ENCODE data around the gene RFNG.

RFNG gene

DNA sequence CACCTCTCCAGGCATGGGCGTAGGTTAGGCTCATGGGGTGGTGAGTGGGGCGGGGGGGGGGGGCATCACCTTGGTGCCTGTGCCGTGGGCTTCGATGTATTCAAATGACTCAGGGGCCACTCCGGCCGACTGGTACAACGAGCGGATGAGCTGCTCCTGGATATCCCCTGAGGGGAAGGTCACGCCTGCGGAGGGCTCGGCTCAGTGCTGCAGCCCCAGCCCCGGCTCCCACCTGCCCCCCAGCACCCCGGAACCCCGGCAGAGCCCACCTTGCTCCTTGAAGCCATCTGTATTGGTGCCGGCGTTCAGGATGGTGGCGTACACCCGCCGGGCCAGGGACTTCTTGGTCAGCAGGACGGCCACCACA is 41.0 kb upstream of the RFNG start:
- no peaks in the 10 kb centered on the region for H3K36me3 Mint-ChIP-seq
- H3K27me3 Mint-ChIP-seq = no peaks in the 10 kb centered on the region
- H3K27ac Mint-ChIP-seq = no peak overlapping the region
- peaks cover 2% of the 10 kb centered on the region for H3K4me1 Mint-ChIP-seq (ENCODE audit: low read depth)
- no peaks in the 10 kb centered on the region for H3K9me3 Mint-ChIP-seq (ENCODE audit: low read depth)
- no peak overlapping the region for H3K4me3 Mint-ChIP-seq

DNA sequence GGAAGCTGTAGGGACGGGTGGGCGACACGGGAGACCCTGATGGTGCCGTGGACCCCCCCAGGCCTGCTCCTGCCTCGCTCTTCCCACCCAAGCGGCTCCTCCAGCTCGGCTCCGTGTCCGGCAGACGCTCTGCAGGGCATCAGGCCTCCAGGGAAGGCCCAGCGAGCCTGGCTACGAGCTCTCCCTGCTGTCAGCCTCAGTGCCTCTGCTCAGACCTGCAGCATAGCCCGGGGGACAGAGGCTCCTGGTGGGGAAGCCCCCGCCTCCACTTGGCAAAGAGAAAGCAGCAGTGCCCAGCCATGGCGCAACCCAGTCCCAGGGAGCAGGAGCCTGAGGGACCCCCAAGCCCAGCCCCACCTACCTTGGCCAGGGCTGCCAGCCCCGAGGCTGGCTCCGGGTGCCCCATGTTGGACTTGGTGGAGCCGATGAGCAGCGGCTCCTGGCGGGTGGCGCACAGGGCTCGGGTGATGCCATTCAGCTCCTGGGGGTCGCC is 40.5 kb upstream of the RFNG start:
- Mint-ChIP-seq H3K9me3 (ENCODE audit: low read depth) (no peaks in the 10 kb centered on the region), H3K27ac (no peak overlapping the region), H3K36me3 (no peaks in the 10 kb centered on the region), H3K27me3 (no peaks in the 10 kb centered on the region), H3K4me1 (ENCODE audit: low read depth) (peaks cover 2% of the 10 kb centered on the region), H3K4me3 (no peak overlapping the region)

DNA sequence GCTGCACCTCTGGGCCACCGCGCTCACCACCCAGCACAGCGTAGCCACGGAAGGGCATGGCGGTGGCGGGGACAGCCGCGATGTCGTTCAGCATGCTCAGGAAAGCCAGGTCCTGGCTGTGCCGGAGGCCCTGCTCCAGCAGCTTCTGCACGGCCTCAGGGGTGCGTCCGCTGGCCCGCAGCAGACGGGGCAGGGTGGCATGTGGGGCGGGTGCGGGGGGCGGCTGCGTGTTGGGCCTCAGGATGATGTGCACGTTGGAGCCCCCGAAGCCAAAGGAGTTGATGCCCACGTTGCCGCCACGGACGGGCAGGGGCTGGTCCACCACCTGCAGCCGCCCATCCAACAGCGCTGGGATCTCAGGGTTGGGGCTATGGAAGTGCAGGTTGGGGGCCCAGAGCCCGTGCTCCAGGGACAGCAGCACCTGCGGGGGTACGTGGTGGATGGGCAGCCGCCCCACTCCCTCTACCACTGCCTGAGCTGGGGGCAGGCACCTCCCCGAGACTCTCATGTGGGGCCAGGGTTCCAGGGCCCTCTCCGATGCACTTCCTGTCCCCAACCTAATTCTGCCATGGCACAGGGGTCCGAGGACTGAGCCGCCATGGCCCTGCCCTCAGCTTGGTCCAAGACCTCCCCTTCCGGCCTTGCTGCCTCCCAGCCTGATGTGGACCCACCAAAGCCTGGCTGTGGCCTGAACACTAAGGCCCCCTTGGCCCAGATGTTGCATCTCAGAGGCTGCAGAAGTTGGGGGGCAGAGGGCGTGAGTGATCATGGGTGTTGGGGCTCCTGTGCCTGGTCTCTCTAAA is 39.9 kb upstream of the RFNG start:
- no peak overlapping the region for H3K27ac Mint-ChIP-seq
- no peak overlapping the region for H3K4me3 Mint-ChIP-seq
- no peaks in the 10 kb centered on the region for H3K9me3 Mint-ChIP-seq (ENCODE audit: low read depth)
- no peaks in the 10 kb centered on the region for H3K36me3 Mint-ChIP-seq
- H3K27me3 Mint-ChIP-seq = no peaks in the 10 kb centered on the region
- H3K4me1 Mint-ChIP-seq (ENCODE audit: low read depth) = peaks cover 2% of the 10 kb centered on the region

DNA sequence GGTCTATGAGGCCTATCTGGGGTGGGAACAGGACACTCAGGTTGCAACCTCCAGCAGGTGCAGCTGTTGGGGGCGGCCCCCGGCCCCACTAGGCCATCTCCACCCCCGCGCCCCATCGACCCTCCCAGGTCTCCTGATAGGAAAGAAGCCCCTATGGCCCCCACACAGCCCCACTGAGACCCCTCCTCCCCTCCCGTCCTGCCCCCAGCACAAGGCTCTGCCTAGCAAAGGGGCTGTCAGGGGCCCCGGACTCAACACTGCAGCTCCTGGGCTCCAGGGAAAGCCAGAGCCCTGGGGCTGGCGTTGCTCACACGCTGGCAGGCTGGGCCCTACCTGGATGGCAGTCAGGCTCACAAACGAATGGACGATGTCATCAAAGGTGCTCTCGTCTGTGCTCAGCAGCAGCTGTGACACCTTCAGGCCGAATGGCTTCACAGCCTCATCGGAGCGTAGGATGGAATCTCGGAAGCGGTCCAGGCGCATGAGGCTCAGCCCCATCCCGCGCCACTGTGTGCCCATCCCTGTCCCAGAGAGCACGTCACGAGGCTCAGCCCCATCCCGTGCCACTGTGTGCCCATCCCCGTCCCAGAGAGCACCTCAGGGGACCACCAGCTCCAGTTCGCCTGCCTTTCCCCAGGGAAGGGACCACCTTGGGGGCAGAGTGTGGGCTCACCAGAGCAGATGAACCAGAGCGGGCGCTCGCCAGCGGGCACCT is 39.1 kb upstream of the RFNG start:
- H3K27me3 Mint-ChIP-seq = no peaks in the 10 kb centered on the region

DNA sequence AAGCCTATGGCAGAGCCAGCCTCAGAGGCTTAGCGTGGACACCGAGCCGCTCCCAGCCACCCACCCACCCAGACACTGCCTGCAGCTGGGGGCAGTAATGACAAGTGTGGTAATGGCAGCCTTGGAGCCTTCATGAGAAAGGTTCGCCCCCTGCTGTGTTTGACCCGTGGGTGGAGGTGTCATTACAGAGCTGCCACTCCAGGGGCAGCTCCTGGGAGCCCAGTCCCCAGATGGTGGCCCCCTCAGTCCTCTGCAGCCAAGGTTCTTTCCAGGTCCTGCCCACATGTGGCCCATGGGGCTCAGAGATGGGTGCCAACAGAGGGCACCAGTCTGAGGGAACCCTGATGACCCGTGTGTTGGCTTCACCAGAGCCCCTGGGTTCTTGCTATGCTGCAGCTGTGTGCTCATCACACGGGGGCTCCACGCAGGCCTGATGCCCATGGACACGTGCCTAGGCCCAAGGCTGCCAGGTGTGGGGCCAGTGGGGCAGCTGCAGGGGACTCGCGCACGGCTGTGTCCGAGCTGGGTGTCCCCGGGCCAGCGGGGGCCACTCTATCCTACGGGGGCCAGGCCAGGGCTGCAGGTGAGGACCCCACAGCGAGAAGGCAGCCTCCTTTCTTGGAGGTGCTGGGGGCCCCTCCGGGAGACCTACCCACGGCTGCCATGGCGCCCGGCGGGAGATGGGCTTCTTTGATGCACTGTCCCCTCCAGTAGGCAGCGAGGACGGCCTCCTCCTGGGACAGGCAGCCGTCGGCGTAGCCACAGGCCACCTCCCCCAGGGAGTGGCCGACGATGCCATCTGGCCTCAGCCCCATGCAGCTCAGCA is 38.3 kb upstream of the RFNG start:
- no peaks in the 10 kb centered on the region for H3K27me3 Mint-ChIP-seq
- no peaks in the 10 kb centered on the region for H3K4me1 Mint-ChIP-seq (ENCODE audit: low read depth)
- no peak overlapping the region for H3K4me3 Mint-ChIP-seq
- no peak overlapping the region for H3K27ac Mint-ChIP-seq
- H3K36me3 Mint-ChIP-seq = no peaks in the 10 kb centered on the region
- no peaks in the 10 kb centered on the region for H3K9me3 Mint-ChIP-seq (ENCODE audit: low read depth)

More for the DNA sequence above, 39.1 kb upstream of the RFNG start:
- H3K4me1 Mint-ChIP-seq (ENCODE audit: low read depth) = no peaks in the 10 kb centered on the region
- no peak overlapping the region for H3K4me3 Mint-ChIP-seq
- no peak overlapping the region for H3K27ac Mint-ChIP-seq
- H3K9me3 Mint-ChIP-seq (ENCODE audit: low read depth) = no peaks in the 10 kb centered on the region
- H3K36me3 Mint-ChIP-seq = no peaks in the 10 kb centered on the region

DNA sequence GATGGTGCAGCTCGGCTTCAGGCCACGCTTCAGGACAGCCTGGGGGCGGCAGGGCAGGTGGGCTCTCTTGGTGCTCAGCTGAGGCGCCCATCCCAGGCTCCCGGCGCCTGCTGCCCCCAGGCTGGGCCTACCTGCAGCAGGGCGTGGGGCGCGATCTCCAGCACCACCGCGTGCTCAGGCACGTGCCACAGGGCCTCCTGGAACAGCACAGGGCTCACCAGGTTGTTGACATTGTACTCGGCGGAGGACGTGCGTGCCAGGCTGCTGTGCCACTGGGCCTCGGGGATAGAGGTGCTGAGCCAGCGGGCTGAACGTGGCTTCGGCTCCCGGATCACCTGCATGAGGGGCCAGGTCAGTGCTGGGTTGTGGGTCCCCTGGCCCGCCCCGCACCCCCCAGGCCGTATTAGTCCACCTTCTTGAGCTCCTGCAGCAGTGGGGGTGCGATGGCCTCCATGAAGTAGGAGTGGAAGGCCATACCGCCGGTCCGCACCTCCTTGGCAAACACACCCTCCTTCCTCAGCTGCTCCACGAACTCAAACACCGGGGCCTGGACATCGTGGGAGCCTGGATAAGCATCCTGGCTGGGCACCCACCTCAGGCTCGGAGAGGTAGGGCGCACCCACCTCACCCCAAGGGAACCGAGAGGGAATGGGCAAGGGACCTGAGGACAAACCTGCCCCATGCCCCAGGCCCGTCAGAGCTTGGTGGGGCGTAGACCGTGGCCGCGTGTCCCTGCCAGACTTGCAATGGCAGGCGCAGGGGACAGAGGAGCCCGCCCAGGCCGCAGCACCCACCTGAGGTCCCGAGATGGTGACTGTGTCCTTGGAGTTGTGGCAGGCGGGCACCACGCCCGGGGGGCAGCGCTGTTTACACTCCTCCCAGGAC is 37.5 kb upstream of the RFNG start:
- H3K27me3 Mint-ChIP-seq = no peaks in the 10 kb centered on the region
- H3K27ac Mint-ChIP-seq = no peak overlapping the region
- H3K36me3 Mint-ChIP-seq = no peaks in the 10 kb centered on the region
- no peaks in the 10 kb centered on the region for H3K9me3 Mint-ChIP-seq (ENCODE audit: low read depth)
- H3K4me1 Mint-ChIP-seq (ENCODE audit: low read depth) = no peaks in the 10 kb centered on the region
- no peak overlapping the region for H3K4me3 Mint-ChIP-seq

DNA sequence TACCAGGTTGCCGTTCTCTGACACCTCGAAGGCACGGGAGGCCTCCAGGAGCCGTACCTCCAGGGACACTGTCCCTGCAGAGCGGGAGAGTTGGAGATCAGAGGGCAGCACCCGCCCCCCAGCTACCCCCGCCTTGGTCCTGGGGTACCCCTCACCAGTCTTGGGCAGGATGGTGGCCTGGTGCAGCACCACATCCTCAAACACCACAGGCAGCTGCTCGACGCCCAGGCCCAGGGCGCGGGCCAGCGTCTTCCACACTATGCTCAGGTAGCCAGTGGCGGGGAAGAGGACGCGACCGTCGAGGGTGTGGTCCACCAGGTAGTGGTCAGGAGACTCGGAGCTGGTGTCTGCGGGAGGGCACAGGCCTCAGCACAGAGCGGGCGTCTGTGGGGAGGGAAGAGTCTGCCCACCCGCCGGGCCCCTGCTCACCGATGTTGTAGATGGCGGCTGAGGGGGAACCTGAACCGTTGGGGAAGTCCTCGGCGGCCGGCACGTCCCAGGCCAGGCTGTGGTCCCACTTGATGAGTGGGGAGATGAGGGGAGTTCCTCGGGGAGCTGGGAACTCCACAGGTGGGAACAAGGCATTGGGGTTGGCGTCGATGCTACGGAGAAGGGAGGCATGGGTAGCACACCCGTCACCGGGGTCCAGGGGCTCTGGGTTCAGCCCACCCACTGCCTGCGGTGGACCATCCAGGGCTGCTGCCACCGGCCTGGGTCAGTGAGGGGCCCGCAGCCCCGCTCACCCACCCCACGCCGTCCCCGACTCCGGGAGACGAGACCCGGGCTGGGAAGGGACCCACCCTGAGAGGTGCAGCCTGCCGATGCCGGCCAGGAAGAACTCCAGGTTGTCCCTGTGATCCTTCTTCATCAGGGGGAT is 36.6 kb upstream of the RFNG start:
- no peaks in the 10 kb centered on the region for H3K9me3 Mint-ChIP-seq (ENCODE audit: low read depth)
- H3K36me3 Mint-ChIP-seq = no peaks in the 10 kb centered on the region
- H3K4me1 Mint-ChIP-seq (ENCODE audit: low read depth) = no peaks in the 10 kb centered on the region
- no peak overlapping the region for H3K27ac Mint-ChIP-seq
- no peaks in the 10 kb centered on the region for H3K27me3 Mint-ChIP-seq
- no peak overlapping the region for H3K4me3 Mint-ChIP-seq

DNA sequence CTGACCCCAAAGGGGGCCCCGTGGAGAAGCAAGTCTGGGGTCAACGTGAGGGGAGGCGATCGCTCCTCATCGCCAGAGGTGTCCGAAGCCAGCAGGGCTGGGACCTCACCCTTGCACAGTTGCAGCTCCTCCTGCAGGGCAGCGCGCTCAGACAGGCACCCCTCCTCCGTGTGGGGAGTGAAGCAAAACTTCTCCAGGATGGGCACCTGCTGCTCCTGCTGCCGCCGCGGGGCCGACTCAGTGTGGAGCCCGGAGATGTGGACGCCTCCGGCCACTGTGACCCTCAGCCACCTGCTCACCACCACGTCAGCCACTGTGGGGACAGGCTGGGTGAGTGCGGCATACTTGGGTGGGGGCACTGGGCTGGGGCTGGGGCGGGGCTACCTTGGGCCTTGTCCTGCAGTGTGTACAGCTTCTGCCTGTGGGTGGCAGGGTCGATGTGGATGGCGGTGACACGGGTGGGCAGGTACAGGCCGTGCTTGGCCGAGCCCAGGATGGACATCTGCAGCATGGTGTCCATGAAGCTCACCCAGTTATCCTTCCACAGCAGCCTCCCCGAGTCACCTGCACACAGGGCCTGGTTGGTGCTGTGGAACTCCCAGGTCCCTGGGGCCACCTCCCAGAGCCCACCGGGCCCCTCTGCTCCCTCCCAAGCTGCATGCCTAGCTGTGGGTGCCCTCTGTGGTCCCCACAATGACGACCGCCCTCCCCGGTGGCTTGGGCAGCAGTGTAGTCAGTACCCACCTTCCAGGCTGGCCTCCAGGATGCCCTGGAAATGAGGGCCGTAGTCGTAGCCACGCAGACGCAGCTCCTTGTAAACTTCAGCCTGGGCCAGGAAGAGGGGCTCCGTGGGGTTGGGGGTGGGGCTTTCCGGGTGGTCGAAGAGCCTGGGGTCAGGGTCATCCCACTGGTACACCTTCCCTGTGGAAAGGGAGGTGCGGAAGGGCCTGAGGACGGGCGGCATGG is 35.6 kb upstream of the RFNG start:
- Mint-ChIP-seq H3K27me3 (no peaks in the 10 kb centered on the region), H3K9me3 (ENCODE audit: low read depth) (no peaks in the 10 kb centered on the region), H3K36me3 (no peaks in the 10 kb centered on the region), H3K4me3 (no peak overlapping the region), H3K4me1 (ENCODE audit: low read depth) (no peaks in the 10 kb centered on the region), H3K27ac (no peak overlapping the region)

DNA sequence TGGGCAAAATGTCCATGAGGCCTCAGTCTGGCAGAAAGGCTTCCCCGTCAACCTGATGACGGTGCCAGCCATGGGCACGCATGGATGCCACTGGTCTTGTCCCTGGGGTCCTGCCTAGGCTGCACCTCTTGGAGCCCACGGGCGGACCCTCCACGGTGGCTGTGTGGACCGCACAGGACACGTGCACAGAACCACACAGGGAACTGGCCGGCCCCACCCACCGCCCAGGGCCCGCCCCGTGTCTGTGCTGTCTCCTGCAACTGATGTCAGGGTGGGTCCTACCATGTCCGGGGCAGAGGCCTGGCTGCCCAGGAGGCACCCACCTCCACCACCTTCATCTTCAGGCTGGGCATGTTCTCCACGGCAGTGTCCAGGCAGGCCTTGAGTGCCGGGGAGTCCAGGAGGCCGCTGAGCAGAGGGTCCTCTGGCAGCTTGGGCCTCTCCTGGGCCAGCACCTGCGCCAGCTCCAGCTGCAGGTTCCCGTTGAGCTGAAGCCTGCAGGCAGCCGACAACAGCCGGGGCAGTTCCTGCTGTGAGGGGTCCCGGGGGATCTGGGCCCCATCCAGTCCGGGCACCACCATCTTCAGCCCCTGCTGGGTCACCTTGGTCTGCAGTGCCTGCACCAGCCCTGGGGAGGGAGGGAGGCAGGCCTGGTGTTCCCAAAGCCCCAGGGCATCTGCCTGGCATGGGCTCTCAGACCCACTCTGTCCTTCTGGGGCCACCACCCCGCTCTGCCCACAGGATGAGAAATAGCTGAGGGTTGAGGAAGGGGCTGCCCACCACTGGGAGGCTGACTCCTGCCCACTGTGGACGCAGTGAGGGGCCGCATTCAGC is 34.5 kb upstream of the RFNG start:
- H3K27ac Mint-ChIP-seq = no peak overlapping the region
- H3K27me3 Mint-ChIP-seq = no peaks in the 10 kb centered on the region
- H3K36me3 Mint-ChIP-seq = no peaks in the 10 kb centered on the region
- H3K4me1 Mint-ChIP-seq (ENCODE audit: low read depth) = no peaks in the 10 kb centered on the region
- no peaks in the 10 kb centered on the region for H3K9me3 Mint-ChIP-seq (ENCODE audit: low read depth)
- H3K4me3 Mint-ChIP-seq = no peak overlapping the region

DNA sequence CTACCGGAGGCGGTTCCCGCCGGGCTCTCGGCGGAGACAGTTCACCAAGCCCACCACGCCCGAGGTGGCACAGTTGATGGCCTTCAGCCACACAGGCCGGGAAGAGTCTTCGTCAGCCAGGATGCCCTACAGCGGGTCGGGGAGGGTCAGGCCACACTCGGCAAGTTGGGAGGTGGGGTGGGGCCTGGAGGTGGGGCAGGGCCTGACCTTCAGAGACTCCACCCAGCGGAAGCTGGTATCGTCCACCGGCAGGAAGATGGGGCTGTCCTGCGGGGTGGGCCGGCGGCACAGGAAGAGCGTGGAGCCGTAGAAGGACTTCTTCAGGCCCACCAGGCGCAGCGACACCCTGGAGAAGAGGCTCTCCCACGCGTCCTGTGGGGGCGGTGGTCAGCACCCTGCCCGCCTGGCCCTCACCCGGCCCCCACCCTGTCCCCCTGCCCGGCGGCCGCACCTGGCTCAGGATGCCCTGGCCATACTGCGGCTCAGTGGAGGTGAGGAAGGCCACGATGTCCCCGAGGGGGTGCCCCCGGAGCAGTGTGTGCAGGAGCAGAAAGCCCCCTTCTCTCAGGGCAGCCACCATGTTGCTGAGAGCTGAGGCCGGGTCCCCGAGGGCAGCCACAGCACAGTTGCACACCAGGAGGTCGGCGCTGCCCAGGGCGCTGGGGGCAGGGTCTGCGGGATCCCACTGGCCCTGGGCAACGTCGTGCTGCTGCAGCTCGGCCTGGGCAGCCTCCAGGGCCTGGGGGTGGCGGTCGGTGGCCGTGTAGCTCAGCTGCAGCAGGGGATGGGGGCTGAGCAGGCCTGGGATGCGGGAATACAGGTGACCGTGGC is 33.6 kb upstream of the RFNG start:
- Mint-ChIP-seq H3K4me1 (ENCODE audit: low read depth) (no peaks in the 10 kb centered on the region), H3K9me3 (ENCODE audit: low read depth) (no peaks in the 10 kb centered on the region), H3K36me3 (no peaks in the 10 kb centered on the region), H3K4me3 (no peak overlapping the region), H3K27ac (no peak overlapping the region), H3K27me3 (no peaks in the 10 kb centered on the region)

DNA sequence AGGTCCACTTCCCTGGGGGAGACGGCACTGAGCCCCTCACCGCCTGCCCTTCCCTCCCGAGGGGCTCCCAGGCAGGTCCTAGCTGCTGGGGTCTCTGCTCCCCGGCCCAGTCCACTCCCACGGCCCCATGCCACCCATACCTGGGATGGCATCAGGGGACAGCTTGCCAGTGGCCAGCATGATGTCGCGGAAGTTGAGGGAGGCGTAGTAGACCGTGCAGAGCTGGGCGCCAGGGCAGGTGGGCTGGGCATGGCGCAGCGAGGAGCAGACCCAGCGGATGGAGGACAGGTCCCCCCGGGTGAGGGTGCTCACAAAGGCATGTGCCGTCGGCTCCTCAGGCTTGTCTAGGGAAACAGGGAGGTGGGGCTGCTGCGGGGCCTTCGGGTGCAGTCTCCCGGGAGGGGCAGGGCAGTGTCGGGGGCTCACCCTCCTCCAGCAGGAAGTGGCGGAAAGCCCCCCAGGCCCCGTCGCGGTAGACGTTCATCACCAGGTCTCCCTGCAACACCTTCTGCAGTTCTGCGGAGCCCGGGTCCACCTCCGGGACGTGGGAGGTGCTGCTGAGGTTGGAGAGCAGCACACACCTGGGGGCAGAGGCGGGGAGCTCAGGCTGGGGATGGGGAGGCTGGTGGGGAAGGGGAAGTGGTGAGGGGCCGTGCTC is 32.9 kb upstream of the RFNG start:
- H3K36me3 Mint-ChIP-seq = no peaks in the 10 kb centered on the region
- H3K9me3 Mint-ChIP-seq (ENCODE audit: low read depth) = no peaks in the 10 kb centered on the region
- no peak overlapping the region for H3K4me3 Mint-ChIP-seq
- H3K4me1 Mint-ChIP-seq (ENCODE audit: low read depth) = no peaks in the 10 kb centered on the region
- H3K27me3 Mint-ChIP-seq = no peaks in the 10 kb centered on the region
- no peak overlapping the region for H3K27ac Mint-ChIP-seq

All from activated naive CD8-positive, alpha-beta T cell (primary cell).